Kidney (tissue), 14 donors: ENCODE data around the gene ARPP21. TPM values are rescaled to one million over a fixed set of nuclear protein-coding genes. Genes with fewer than 3 reads are reported as not detected.

Experiments
- DNase-seq, 5 donors: peaks; one replicate each; pipeline ENCODE4 v3.0.0-alpha.2; 2013 to 2020
- FAIRE-seq: peaks from 2 replicates; lab custom pipeline; 2012; peaks lifted over from hg19 to GRCh38; lab: Jason Lieb, UNC
- H3K27ac ChIP-seq, 2 donors: one replicate each; pipeline ENCODE4 v1.7.0; 2013; ENCODE audit warnings: low read depth in 2 of 2, low read length in 2 of 2, inconsistent platforms in 1 of 2
- H3K27me3 ChIP-seq: one replicate; pipeline ENCODE4 v1.7.1; 2013; ENCODE audit warnings: low read length, inconsistent platforms; ENCODE audit not compliant: control insufficient read depth, insufficient read depth
- H3K36me3 ChIP-seq, 3 donors: one replicate each; pipeline versions ENCODE4 v1.7.0 to v1.7.1; 2013; ENCODE audit warnings: low read length in 3 of 3, control low read depth in 1 of 3, inconsistent platforms in 1 of 3; ENCODE audit not compliant: insufficient read depth in 3 of 3, control insufficient read depth in 2 of 3
- H3K4me1 ChIP-seq, 3 donors: one replicate each; pipeline versions ENCODE4 v1.7.0 to v1.7.1; 2013; ENCODE audit warnings: low read length in 3 of 3, inconsistent platforms in 1 of 3, low read depth in 1 of 3; ENCODE audit not compliant: control insufficient read depth in 2 of 3, insufficient read depth in 2 of 3
- H3K4me3 ChIP-seq, 3 donors: one replicate each; pipeline versions ENCODE4 v1.7.0 to v1.8.1; 2013; ENCODE audit warnings: low read length in 3 of 3, control low read depth in 1 of 3, inconsistent platforms in 1 of 3
- H3K9ac ChIP-seq, 3 donors: one replicate each; pipeline versions ENCODE4 v1.7.0 to v1.7.1; 2013; ENCODE audit warnings: low read length in 3 of 3, control low read depth in 1 of 3, inconsistent platforms in 1 of 3
- H3K9me3 ChIP-seq, 3 donors: one replicate each; pipeline versions ENCODE4 v1.7.0 to v1.7.1; 2013; ENCODE audit warnings: low read length in 3 of 3, control low read depth in 1 of 3, inconsistent platforms in 1 of 3; ENCODE audit not compliant: control insufficient read depth in 2 of 3, insufficient read depth in 1 of 3
- CTCF ChIP-seq: IDR thresholded peaks from 3 replicates; pipeline ENCODE4 v1.5.1; 2012; ENCODE audit warnings: mild to moderate bottlenecking, moderate library complexity, borderline replicate concordance; ENCODE audit not compliant: insufficient read depth; ENCODE audit errors: extremely low read depth
- intact Hi-C: fragments of 100-400 bp; cut with DNase I; formaldehyde crosslinking; loops from one replicate; pipeline ENCODE4 v1.11.1; 2022
- polyA plus RNA-seq: library from polyadenylated mRNA; stranded (reverse); fragments of 350-450 nt; fragmentation: Illumina TruSeq; extraction: RNeasy Lipid Tissue Mini Kit (QIAGEN cat#74804); gene quantifications from one replicate; pipeline ENCODE4 v1.2.3, GENCODE V29; 2014; ENCODE audit warnings: low read depth, low replicate concordance; ENCODE audit not compliant: insufficient read depth
- total RNA-seq: library from RNA; stranded (reverse); fragmentation: NEBNext Ultra II Directional; extraction: Animal tissue kit (Norgen Biotek cat#: 25700); gene quantifications from one replicate; pipeline ENCODE4 v1.2.1, GENCODE V29; 2021
- donor health status: control.
- donor health status: control.
- donor health status: control.
- donor health status: control.
- donor health status: control.
- donor health status: DM: yes; HTN: yes; CAD: no.
- donor health status: Normal renal cell carcinoma (clear cell type).

ARPP21 gene
- total and polyA plus RNA-seq, 2 donors from 2014 or later, result 0.11 to 0.44 TPM

DNA sequence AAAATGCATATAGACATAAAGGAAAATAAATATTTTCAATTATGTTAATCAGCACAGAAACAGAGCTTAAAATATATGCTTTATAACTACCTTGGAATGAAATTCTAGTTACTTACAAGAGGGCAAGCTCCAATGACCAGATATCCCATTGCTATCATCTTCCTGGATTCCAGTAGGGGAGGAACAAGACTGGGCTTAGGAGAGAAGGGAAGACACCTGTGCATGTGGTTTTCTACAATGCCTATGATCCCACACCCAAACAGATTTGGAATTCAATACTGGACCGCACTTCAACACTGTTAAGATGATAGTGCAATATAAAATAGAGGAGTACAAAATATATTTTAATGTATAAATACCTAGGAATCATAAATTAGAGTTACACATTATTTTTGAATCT lies 79.6 kb downstream of the ARPP21 start:
- TF ChIP-seq CTCF, result no peak
- FAIRE-seq (no peak), DNase-seq (no peak)
- no peaks in the 10 kb centered on the region for H3K4me1 ChIP-seq
- intact Hi-C loops, result no loop called here
- H3K27ac ChIP-seq, result no peak overlapping the region
- H3K36me3 ChIP-seq, result no peaks in the 10 kb centered on the region
- H3K4me3 ChIP-seq, result no peak overlapping the region
- H3K27me3 ChIP-seq, result no peaks in the 10 kb centered on the region
- no peak overlapping the region for H3K9ac ChIP-seq
- H3K9me3 ChIP-seq, result no peaks in the 10 kb centered on the region

- FAIRE-seq (no peak), DNase-seq (no peak)
- no peak for TF ChIP-seq CTCF
- Histone ChIP-seq H3K36me3 (no peaks in the 10 kb centered on the region), H3K27ac (no peak overlapping the region), H3K27me3 (no peaks in the 10 kb centered on the region), H3K9ac (no peak overlapping the region), H3K4me1 (no peaks in the 10 kb centered on the region), H3K9me3 (no peaks in the 10 kb centered on the region), H3K4me3 (no peak overlapping the region)
- intact Hi-C loops, result no loop called here
These were observed 82.3 kb downstream of the ARPP21 start for GRCh38 chr3:35721628-35722027.

GRCh38 chr3:35722902-35723301 lies 83.6 kb downstream of the ARPP21 start:
- Histone ChIP-seq H3K27me3 (no peaks in the 10 kb centered on the region), H3K9ac (no peak overlapping the region), H3K4me3 (no peak overlapping the region), H3K27ac (no peak overlapping the region), H3K9me3 (no peaks in the 10 kb centered on the region), H3K36me3 (no peaks in the 10 kb centered on the region), H3K4me1 (no peaks in the 10 kb centered on the region)
- no peak for DNase-seq
- TF ChIP-seq CTCF, result no peak
- FAIRE-seq, result no peak
- intact Hi-C loops, result no loop called here

DNA sequence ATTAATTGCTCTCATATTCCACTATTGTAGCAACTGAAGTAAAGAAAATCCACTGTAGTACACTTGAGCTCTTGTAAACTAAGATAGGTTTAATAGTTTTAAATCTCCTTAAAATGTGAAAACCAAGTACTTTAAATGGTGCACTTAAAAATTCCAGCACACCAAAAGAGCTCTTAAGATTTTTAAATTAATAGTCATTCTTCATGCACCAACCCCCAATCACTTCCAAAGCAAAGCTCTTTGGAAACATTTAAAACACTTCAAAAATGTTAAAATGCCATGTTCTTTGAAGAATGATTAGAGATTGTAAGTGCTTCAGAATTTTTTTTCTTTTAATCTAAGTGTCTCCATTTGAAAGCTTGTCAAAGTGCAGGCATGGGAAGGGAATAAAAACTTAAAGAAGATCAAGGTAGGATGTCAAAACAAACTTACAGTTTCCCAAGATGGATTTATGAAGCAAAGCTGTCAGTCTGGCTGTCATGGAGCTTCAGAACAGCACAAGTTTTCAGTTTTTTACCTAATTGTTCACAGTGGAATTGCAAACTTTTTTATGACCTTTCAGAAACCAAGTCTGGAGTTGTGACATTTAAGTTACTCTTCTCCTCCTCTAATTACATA lies 84.3 kb downstream of the ARPP21 start:
- no peak overlapping the region for H3K4me3 ChIP-seq
- H3K4me1 ChIP-seq, result no peaks in the 10 kb centered on the region
- FAIRE-seq (no peak), DNase-seq (no peak)
- H3K36me3 ChIP-seq, result no peaks in the 10 kb centered on the region
- H3K27ac ChIP-seq, result no peak overlapping the region
- intact Hi-C loops, result no loop called here
- H3K27me3 ChIP-seq, result no peaks in the 10 kb centered on the region
- H3K9me3 ChIP-seq, result no peaks in the 10 kb centered on the region
- H3K9ac ChIP-seq, result no peak overlapping the region
- TF ChIP-seq CTCF, result no peak
